ENCODE measurements around the gene MGA.

Gene MGA

DNA sequence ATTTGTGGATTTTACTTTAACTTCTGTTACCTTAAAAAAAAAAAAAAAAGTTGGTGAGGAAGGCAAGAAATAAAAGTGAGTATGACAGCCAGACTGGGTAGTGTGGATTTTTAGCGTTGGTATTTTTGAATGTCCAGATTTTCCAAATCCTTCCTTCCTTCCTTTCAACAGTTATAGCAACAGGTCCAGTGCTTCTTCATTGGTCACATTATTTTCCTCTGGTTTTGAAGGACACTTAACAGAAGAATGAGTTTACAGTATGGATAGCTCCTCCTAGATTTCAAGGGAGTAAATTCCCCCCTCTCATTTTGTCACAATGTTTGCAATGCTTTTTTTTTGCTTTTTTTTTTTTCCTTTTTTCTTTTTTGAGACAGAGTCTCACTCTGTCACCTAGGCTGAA, 120.5 kb downstream of the MGA start:
- DNase-seq (ENCODE audit: low read depth in 2 of 3, low spot score in 2 of 3), result no peak

DNA sequence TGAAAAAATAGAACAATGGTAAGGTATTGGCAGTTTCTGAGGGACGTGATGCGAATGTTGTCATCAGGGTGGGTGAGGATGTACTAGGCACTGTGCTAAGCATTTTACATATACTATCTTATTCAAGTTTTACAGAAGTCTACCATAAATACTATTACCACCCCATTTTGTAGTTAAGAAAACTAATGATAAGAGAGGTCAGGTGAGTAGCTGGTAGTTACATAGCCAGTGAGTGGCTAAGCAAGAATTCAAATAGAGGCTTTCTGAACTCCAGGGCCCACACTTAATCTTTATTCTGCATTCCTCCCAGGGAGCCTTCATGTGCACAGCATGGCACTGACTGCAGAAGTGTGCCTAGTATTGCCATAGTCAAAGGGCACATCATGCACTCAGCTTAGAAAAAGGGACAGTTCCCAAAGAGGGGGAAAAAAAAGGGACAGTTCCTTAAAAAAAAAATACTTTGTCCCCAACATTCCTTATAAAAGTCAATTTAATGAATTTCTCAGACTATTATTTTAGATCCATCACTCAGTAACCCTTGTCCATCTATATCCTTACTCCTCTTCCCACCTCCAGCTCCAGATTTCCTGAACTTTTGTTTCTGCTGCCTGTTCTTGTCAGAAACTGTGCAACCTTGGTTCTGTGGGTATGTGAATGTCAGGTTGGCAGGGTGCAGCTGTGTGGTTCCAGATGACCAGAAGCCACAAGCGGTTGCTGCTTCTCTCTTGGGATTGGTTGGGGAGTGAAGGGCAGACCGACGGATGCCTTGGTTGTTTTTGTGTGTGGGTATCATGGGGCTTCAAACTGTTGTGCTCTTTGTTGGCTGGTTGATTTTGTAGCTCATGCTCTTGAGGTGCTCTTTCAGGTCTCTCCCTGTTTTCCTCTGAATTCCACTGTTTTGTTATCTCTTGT, 122.4 kb downstream of the MGA start:
- DNase-seq (ENCODE audit: low read depth in 2 of 3, low spot score in 2 of 3), result no peak

DNA sequence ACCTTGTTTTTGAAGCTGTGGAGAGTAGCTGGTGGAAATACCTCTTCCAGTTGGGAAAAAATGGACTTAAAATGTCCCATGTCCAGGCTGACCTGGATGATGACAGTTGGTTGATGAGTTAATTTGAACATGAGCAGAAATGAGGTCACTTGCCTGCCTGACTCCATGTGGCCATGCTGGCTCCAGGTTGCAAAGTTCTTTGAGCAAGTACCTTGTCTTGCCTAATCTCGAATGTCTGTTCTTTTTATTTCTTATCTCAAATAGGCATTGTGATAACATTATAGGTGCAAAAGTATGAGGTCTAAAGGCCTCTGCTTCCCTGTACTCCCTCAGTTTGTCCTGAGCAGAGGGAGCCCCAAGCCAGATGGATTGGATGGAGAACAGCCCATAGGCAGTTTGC, 123.1 kb downstream of the MGA start:
- DNase-seq (ENCODE audit: low read depth in 2 of 3, low spot score in 2 of 3), result no peak

GRCh38 chr15:41788262-41788661, 128.1 kb downstream of the MGA start:
- DNase-seq (ENCODE audit: low read depth in 2 of 3, low spot score in 2 of 3), result no peak

DNA sequence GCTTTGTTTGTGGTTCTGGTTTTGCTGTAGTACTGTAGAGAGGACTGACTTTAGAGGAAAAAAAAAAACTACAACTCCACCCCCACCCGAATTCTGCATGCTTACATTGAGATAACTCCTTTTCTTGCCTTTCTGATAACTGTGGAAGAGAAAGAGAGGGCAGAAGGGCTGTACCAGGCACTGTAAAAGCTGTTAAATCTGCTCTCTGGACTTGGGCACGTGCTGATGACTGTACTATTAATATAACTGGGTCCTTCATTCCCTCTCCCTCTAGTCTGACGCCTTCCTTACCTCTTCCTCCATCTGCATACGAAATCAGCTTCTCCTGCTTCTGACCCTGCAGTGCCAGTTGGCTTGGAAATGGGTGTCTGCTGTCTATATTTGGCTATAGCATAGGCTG, 129.0 kb downstream of the MGA start:
- DNase-seq (ENCODE audit: low read depth in 2 of 3, low spot score in 2 of 3), result no peak

GRCh38 chr15:41789662-41790061, 129.5 kb downstream of the MGA start:
- no peak for DNase-seq (ENCODE audit: low read depth in 2 of 3, low spot score in 2 of 3)

- no peak for DNase-seq (ENCODE audit: low read depth in 2 of 3, low spot score in 2 of 3)
Measured at GRCh38 chr15:41790169-41790568, 130.0 kb downstream of the MGA start.

GRCh38 chr15:41790756-41791546, 130.7 kb downstream of the MGA start:
- no peak for DNase-seq (ENCODE audit: low read depth in 2 of 3, low spot score in 2 of 3)

GRCh38 chr15:41791547-41791937, 131.3 kb downstream of the MGA start:
- DNase-seq (ENCODE audit: low read depth in 2 of 3, low spot score in 2 of 3), result no peak

DNA sequence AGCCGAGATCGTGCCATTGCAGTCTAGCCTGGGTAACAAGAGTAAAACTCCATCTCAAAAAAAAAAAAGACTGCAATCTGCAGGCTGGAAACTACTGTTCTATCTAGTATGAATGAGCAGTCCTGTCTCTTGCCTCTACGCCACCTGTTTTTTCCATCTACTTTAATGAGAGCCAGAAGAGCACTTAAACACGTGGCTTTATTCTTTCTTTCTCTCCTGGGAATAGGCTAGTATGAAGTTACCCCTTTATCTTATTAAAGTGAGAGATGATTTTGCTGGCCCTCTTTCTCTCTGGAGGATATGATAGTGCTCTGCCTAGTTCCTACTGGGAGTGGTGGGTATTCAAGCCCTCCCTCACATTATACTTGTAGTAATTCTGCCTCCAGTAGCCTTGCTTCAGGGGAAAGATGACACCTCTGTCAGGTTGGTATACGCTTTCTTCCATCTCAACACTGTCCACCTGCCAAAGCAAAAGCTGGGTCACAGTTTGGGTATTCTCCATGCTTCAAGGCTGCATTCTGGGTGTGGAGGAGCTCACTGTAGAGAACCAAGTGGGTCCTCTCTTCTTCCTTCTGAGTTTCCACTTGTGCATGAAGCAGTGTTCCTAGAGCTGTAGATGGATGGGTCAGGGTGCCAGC, 131.9 kb downstream of the MGA start:
- no peak for DNase-seq (ENCODE audit: low read depth in 2 of 3, low spot score in 2 of 3)

- no peak for DNase-seq (ENCODE audit: low read depth in 2 of 3, low spot score in 2 of 3)
Measured at GRCh38 chr15:41794081-41794480, 133.9 kb downstream of the MGA start.

DNA sequence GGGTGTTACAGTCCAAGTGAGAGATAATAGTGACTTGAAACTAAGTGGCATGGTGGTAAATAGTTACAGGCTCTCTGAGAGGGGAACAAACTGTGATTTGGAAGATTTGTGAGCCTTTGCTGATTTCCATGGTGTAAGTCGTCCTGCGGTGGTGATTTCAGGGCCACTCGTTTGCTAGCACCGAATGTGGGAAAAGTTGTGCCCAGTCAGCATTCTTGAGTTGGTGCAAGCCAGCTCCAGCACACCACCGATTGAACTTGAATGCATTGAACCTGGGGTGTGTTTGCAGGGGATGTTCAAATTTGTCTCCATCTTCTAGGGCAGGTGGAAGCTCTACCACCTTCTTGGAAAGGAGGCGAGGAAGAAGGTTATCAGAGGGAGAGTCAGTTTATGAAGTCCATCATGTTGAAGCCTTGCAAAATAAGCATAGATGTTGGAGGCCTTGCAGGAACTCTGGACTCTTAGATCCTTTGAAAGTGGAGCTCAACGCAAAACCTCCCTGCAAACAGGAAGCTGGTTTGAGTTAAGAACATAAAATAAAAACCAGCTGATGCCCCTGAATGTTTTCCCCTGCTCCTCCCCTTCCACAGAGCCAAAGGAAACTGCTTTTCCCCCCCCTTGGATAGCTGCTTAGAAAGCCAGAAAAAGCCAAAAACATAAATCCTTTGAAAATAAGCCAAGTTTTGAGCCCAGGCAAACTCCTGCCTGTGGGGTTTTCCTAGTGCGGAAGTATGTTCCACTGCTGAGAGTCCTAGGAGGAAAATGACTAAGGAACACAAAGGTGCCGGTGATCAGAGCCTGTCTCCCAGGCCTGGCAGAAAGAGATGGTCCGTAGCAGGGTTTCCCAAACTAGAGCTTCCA, 136.0 kb downstream of the MGA start:
- no peak for DNase-seq (ENCODE audit: low read depth in 2 of 3, low spot score in 2 of 3)

DNA sequence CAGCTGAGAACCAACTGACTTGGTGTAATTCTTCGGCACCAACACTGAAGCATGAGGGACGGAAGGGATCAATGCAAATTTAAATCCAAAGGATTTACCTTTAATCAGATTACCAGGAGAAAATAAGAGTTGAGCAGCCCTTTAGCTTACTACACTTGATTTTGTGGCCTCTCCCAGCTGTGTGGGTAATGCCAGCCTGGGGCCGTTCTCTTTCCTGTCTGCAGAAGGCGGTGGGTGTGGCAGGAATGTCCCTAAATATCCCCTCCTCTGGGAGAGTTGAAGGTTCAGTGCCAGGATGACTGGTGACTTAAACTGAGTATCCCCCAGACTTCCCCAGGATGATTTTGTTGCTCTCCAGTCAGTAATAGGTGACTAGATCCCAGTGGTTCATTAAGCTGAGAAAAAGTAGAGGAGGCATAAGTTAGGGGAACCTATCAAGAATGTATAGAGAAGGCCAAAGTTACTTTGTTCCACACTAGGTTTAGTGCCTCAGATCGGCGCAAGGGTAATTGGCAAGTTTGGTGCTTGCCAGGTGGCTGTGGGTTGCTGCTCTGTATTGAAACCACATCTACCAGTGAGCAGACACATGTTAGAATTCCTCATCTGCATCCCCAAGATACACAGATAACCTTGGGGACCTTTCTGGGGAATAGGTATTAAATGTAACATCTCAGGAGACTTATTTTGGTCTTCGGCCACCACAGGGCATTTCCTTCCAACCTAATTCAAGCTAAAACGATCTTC, 137.2 kb downstream of the MGA start:
- no peak for DNase-seq (ENCODE audit: low read depth in 2 of 3, low spot score in 2 of 3)

DNA sequence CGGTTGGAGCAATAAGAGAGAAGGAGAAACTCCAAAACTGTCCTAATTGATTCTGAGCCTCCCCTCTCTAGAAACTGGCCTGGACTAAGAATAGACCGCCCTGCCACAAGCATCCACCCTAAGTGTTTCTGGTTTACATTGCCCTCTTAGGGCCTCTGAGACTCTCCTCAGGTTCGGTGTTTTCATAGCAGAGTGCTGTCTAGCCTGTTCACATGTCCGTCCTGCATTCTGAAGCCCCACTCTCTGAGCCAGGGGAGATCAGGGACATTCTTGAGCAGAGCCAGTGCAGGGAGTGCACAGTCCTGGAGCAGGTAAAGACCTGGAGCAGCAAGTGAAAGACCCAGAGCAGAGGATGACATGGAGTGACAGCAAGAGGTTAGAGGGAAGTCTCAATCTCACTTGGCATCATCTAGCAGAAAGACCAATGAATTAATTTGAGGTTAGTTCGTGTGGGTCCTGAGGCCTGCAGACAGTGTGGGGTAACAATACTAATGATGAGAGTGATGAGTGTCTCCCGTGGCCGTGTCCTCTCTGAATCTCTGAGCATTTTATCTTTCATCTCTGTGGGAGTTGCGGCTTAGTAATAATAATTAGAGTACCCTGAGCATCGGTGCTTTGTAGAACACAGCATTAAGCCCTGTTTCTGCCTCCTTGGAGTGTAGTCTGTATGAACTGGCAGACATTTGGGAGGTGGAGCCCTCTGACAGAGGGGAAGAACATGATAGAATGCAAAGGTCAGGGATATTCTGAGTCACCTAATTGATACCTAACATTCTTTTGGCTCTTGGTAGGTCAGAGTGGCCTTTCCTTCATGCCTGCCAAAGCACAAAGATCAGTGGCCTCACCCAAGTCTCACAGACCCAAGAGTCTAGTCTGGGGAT, 138.6 kb downstream of the MGA start:
- no peak for DNase-seq (ENCODE audit: low read depth in 2 of 3, low spot score in 2 of 3)

- no peak for DNase-seq (ENCODE audit: low read depth in 2 of 3, low spot score in 2 of 3)
Measured at GRCh38 chr15:41799488-41799805, 139.2 kb downstream of the MGA start.

- no peak for DNase-seq (ENCODE audit: low read depth in 2 of 3, low spot score in 2 of 3)
Measured at GRCh38 chr15:41801185-41801584, 141.0 kb downstream of the MGA start.

GRCh38 chr15:41801850-41802455, 141.7 kb downstream of the MGA start:
- DNase-seq (ENCODE audit: low read depth in 2 of 3, low spot score in 2 of 3), result no peak

- no peak for DNase-seq (ENCODE audit: low read depth in 2 of 3, low spot score in 2 of 3)
Measured at GRCh38 chr15:41804361-41804760, 144.2 kb downstream of the MGA start.

All from activated CD8-positive, alpha-beta memory T cell treated with anti-CD3 and anti-CD28 coated beads for 48 hours (primary cell).